Activated naive CD4-positive, alpha-beta T cell treated with anti-CD3 and anti-CD28 coated beads, Interleukin-2, amount 50 U/mL, for 72 hours (primary cell): ENCODE data around the gene ITPRIPL2. TPM values are rescaled to one million over a fixed set of nuclear protein-coding genes. Genes with fewer than 3 reads are reported as not detected.

Experiments used
- ATAC-seq, 2 donors: fragments of 150-1000 bp; cut with Tn5 transposase; 2 replicates each; pipeline ENCODE4 v1.10.0; 2021; ENCODE audit warnings: mild to moderate bottlenecking in 2 of 2, moderate library complexity in 2 of 2
- DNase-seq, 2 donors: peaks; one replicate each; pipeline ENCODE4 v3.0.0; 2021 to 2022; ENCODE audit warnings: low spot score in 2 of 2
- H3K27ac Mint-ChIP-seq, 2 donors: one replicate each; pipeline ENCODE4 v1.8.0; 2022; ENCODE audit warnings: mild to moderate bottlenecking in 2 of 2, mixed read lengths in 2 of 2
- H3K36me3 Mint-ChIP-seq, 2 donors: one replicate each; pipeline ENCODE4 v1.8.0; 2022; ENCODE audit warnings: mixed read lengths in 2 of 2
- H3K9me3 Mint-ChIP-seq, 2 donors: one replicate each; pipeline ENCODE4 v1.8.0; 2022; ENCODE audit warnings: mixed read lengths in 2 of 2
- total RNA-seq, 2 donors: library from RNA; stranded (reverse); gene quantifications; one replicate each; pipeline ENCODE4 v1.2.3, GENCODE V29; 2022

Gene ITPRIPL2
- total RNA-seq, 2 donors from 2014 or later = 1.3 to 1.8 TPM

DNA sequence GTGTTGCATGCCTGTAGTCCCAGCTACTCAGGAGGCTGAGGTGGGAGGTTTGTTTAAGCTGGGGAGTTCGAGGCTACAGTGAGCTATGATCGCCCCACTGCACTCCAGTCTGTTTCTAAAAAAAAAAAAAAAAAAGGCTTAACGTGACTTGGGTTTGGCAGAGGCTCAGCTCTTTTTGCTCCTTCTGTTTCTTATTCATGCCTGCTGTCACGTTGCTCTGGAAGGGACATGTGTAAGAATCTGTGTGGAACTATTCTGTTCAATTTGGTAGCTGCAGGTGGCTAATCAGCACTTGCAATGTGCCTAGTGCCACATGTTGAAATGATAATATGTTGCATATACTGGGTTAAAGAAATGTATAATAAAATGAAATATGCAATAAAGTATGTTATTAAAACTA lies 33.4 kb downstream of the ITPRIPL2 start:
- DNase-seq (no peak), ATAC-seq (no peak)
- Mint-ChIP-seq H3K9me3 (no peaks in the 10 kb centered on the region), H3K27ac (no peak overlapping the region), H3K36me3 (no peaks in the 10 kb centered on the region)

DNA sequence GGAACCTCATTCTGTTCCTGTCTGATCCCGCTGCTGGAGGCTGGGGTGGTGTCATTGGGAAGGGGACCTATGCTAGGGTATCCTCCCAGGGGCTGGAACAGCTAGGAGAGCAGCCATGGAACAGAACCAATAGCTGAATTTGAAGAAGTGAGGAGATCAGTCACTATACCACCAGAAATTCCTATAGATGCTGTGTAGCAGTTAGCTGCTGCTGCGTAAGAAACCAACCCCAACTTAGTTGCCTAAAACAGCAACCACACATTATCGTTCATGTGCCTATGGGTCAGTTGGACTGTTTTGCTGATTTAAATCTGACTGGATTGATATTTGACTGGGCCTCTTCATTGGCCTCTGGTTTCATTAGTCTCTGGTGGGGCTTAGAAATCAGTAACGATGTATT lies 33.9 kb downstream of the ITPRIPL2 start:
- Mint-ChIP-seq H3K36me3 (no peaks in the 10 kb centered on the region), H3K27ac (no peak overlapping the region), H3K9me3 (no peaks in the 10 kb centered on the region)
- DNase-seq (no peak), ATAC-seq (no peak)

DNA sequence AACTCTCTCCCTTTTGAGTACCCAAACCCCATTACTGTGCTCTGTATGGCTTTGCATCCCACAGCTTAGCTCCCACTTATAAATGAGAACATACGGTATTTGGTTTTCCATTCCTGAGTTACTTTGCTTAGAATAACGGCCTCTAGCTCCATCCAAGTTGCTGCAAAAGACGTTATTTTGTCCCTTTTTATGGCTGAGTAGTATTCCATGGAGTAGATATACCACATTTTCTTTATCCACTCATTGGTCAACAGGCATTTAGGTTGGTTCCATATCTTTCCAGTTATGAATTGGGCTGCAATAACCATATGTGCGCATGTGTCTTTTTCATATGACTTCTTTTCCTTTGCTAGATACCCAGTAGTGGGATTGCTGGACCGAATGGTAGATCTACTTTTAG lies 34.4 kb downstream of the ITPRIPL2 start:
- DNase-seq = no peak
- no peaks in the 10 kb centered on the region for H3K36me3 Mint-ChIP-seq
- no peak overlapping the region for H3K27ac Mint-ChIP-seq
- peaks cover 2% of the 10 kb centered on the region in 2 donors for H3K9me3 Mint-ChIP-seq
- no peak for ATAC-seq

DNA sequence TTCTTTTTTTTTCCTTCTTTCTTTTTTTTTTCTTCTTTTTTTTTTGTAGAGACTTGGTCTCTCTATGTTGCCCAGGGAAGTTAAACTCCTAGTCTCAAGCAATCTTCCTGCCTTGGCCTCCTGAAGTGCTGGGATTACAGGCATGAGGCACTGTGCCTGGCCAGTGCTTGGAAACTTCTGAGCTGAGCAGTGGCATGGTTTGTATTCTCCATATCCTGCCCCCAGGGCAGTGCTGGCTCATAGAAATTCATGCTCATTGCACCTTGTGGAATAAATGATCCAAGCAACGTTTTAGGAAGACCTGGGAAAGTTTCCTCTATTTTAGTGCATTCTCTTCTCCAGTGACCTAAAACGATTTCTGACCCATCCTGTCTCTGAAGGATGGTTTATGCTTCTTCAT lies 37.5 kb downstream of the ITPRIPL2 start:
- Mint-ChIP-seq H3K27ac (no peak overlapping the region), H3K9me3 (peaks cover 12% of the 10 kb centered on the region in 2 donors), H3K36me3 (no peaks in the 10 kb centered on the region)
- no peak for ATAC-seq
- DNase-seq = no peak

DNA sequence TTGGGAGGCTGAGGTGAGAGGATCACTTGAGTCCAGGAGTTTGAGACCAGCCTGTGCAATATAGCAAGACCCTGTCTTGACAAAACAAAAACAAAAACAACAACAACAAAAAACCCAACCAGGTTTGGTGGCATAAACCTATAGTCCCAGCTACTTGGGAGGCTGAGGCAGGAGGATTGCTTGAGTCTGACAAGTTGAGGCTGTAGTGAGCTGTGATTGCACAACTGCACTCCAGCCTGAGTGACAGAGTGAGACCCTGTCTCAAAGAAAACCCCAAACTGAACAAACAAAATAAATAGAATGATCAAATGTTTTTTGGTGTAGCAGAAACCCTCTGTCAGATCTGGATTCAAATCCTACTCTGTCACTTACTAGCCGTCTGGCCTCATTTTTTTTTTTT lies 38.3 kb downstream of the ITPRIPL2 start:
- H3K27ac Mint-ChIP-seq = no peak overlapping the region
- no peaks in the 10 kb centered on the region for H3K36me3 Mint-ChIP-seq
- ATAC-seq (no peak), DNase-seq (no peak)
- peaks cover 13 to 15% of the 10 kb centered on the region in 2 donors for H3K9me3 Mint-ChIP-seq

DNA sequence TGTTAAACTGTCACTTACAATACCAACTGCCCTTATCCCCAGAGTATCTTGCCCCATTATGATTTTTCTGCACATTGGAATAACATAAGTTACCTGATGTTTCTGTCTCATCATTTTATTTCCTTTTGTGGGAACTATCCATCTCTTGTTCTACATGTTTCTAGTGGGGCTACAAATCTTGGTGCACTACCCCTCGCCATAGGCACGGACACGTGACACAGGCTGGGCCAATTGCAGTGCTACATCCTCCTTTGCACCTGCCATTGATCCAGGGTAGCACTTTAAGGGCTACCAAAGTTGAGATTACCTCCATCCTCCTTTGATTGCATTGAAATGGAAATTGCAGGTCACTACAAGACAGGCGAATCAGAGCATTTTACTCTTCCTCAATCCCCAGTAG lies 40.1 kb downstream of the ITPRIPL2 start:
- Mint-ChIP-seq H3K27ac (no peak overlapping the region), H3K36me3 (no peaks in the 10 kb centered on the region), H3K9me3 (peaks cover 13 to 15% of the 10 kb centered on the region in 2 donors)
- ATAC-seq (no peak), DNase-seq (no peak)

DNA sequence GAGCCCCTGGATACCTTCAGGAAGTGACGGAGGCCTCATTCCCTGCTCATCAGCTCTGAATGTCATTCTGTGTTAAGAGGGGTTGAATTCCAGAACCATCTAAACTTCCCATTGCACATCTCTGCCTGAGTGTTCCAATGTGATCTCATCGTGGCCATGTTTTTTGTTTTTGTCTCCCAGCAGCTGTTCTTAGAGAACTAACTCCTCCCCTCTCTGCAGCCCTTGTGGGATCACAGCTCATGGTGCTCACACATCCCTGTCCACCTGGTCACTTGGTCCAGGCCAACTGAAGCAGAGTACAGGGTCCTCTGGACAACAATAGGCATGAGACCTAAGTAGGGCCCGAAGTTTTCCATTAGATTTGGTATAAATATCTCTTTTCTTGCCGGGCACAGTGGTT lies 48.3 kb downstream of the ITPRIPL2 start:
- H3K36me3 Mint-ChIP-seq = no peaks in the 10 kb centered on the region
- H3K27ac Mint-ChIP-seq = no peak overlapping the region
- H3K9me3 Mint-ChIP-seq = peaks cover 5 to 6% of the 10 kb centered on the region in 2 donors
- DNase-seq = no peak
- no peak for ATAC-seq

DNA sequence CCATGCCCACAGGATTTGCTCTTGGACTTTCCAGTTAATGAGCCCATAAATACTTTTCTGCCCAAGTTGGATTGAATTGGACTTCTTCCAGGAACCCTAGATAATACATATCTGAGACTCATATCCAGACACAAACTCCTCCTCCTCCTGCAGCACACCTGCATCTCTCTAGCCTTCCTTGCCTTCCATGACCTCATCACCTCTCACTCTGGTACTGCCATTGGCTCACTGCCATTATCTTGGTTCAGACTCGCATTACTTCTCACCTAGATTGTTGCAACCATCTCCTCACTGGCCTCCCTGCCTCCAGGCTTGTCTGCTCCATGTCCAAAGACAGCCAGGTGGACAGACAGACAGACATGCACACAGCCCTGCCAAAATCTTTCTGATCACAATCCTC lies 49.5 kb downstream of the ITPRIPL2 start:
- ATAC-seq (no peak), DNase-seq (no peak)
- no peaks in the 10 kb centered on the region for H3K36me3 Mint-ChIP-seq
- H3K27ac Mint-ChIP-seq = no peak overlapping the region
- H3K9me3 Mint-ChIP-seq = peaks cover 5 to 6% of the 10 kb centered on the region in 2 donors

DNA sequence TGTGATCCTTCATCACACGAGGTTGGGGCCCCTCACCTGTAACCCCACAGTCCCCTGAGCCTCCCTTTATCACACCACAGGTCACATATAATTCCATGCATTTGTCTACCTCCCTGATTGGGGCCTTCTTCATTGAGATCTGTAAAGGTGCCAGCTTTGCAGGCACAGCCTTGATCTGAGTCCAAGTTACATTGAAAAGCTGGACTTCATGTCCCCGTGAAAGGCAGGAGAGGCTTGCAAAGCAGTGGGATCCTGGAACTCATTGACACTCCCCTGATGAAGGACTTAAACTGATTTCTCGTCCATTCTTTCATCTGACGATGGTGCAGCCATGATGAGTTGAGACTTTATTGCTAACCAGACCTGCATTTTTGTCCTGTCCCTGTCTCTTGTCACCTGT lies 50.5 kb downstream of the ITPRIPL2 start:
- H3K9me3 Mint-ChIP-seq = peaks cover 5 to 6% of the 10 kb centered on the region in 2 donors
- H3K36me3 Mint-ChIP-seq = peaks cover 0 to under 1% of the 10 kb centered on the region in 2 donors
- H3K27ac Mint-ChIP-seq = no peak overlapping the region
- no peak for ATAC-seq
- no peak for DNase-seq

DNA sequence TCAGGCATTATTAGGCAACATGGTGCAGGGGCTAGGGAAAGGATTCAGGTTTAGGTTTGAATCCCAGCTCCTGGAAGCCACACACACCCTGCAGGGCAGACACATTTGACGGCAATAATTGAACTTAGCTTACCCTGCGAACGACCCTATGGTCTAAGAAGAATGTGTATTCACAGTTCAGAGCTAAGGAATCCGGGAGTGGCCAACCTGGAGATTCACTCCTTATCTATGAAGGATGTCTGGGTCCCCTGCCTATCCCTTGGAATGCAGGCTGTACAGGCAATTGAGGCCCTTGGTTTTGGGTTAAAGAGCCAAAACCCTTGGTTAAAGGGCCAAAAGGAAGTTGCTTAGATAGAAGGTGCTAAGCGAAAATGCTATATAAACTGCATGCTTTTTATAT lies 51.3 kb downstream of the ITPRIPL2 start:
- DNase-seq = no peak
- Mint-ChIP-seq H3K27ac (no peak overlapping the region), H3K9me3 (peaks cover 5 to 6% of the 10 kb centered on the region in 2 donors), H3K36me3 (peaks cover 0 to 5% of the 10 kb centered on the region in 2 donors)
- no peak for ATAC-seq

DNA sequence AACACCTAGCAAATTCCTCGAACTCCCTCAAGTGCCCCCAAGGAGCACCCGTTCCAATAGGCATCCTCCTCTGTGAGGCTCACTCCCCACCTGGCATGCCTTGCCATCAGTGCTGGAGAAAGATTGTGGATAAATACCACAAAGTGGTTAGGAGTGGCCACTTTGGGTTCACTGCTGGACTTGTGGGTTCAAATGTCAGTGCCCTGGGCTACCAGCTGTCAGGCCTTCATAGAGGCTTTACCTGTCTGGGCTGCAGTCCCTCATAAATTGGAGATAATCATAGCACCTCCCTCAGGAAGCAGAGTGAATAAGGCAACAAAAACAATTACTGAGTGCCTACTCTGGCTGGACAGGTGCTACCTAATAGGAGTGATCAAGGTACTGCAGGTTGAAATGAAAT lies 52.7 kb downstream of the ITPRIPL2 start:
- Mint-ChIP-seq H3K27ac (no peak overlapping the region), H3K36me3 (peaks cover 0 to 5% of the 10 kb centered on the region in 2 donors), H3K9me3 (peaks cover 5 to 6% of the 10 kb centered on the region in 2 donors)
- no peak for ATAC-seq
- DNase-seq = no peak

DNA sequence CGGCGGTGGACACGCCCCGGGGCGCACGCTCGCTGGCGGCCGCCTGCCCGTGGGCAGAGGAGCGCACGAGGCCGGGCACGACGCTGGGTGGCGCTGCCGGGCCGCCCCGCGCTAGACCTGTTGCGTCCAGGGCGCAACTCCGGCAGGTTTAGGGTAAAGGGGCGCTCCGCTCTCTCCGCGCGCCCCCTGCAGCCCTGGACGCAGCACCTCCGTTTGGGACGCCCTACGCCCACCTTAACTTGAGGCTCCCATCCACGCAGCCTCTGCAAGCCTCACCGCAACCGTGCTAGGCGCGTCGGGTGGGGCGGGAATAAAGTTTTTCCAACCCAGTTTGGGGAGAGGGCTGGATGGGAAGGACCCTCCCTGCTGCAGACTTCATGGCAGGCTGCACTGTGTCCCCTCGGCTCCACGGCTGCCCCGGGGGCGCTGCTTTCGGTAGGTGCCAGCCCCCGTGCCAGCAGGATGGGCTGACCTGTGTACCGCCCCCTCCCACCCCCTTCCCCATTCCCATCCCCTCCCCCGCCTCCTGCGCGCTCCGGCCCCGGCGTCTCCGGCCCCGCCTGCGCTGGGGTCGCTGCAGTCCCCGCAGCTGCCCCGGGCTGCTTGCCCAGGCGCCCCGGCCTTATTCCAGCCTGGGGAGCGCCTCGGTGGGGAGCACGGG lies 54.1 kb downstream of the ITPRIPL2 start, which contains the start of gene SYT17:
SYT17 (plus strand) TSS at position 531 of the 661 bp plus-strand sequence. CDS start 407 bp downstream, outside the sequence.
- ATAC-seq (peak; percentile 53 to 96), DNase-seq (peak in 1 of 2 donors; percentile 65)
- H3K9me3 Mint-ChIP-seq = peaks cover 5 to 6% of the 10 kb centered on the region in 2 donors
- H3K36me3 Mint-ChIP-seq = peaks cover 0 to 5% of the 10 kb centered on the region in 2 donors
- no peak within 1 kb of the TSS for H3K27ac Mint-ChIP-seq

DNA sequence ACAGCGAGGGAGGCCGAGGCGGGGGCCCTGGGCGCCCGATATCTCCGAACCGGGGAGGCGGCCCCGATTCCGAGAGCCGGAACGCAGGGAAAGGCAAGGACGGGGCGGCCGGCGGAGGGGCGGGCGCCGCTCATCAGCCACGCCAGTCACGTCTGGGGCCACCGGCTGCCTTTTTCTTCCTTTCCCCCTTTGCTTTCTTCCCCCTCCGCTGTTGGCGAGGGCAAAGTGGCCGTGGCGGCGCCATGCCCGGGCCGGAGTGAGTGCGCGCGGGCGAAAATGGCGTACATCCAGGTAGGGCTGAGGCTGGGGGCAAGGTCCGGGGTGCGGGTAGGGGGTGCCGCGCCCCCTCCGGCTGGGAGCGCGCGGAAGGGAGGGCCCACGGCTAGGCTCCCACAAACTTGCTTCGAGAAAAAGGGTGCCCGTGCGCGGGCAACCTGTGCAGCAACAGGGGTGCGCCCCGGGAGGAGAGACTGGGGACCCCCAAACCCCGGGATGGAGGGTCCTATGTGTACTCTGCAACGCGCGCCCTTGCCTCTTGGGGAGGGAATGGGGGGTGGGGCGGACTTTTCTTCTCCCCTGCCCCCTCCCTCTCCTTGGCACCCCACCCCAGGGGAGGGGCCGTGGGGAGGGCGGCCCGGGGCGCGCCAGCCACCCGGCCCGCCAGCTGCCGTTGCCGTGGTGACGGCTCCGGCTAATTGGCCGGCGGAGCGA lies 54.8 kb downstream of the ITPRIPL2 start:
- H3K9me3 Mint-ChIP-seq = no peaks in the 10 kb centered on the region
- no peak for ATAC-seq
- H3K27ac Mint-ChIP-seq = no peak overlapping the region
- H3K36me3 Mint-ChIP-seq = peaks cover 0 to 5% of the 10 kb centered on the region in 2 donors
- DNase-seq = no peak

DNA sequence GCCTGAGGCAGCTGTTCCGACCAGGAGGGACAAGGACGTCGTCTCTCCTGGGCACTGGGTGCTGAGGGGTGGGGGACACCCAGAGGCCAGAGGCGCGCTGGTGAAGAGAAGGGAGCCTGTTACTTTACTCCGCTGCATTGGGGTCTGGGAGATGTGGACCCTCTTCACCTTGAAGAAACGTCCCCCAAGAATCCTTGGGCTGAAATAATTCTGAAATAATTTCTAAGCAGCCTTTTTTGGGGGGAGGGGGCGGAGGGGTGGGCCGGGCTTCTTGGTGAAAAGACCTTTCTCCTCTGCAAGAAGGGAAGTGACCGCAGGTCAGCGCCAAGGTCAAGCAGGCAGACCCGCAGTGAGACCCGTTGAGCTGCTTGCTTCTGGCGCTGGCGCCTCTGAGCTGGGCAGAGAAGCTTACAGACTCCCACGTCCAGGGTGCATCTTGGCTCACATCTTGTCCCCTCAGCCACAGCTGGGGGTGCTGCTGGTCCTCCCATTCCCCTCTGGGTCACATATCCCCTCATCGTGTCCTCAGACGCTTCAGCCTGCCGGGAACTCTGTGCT lies 55.4 kb downstream of the ITPRIPL2 start:
- H3K27ac Mint-ChIP-seq = no peak overlapping the region

DNA sequence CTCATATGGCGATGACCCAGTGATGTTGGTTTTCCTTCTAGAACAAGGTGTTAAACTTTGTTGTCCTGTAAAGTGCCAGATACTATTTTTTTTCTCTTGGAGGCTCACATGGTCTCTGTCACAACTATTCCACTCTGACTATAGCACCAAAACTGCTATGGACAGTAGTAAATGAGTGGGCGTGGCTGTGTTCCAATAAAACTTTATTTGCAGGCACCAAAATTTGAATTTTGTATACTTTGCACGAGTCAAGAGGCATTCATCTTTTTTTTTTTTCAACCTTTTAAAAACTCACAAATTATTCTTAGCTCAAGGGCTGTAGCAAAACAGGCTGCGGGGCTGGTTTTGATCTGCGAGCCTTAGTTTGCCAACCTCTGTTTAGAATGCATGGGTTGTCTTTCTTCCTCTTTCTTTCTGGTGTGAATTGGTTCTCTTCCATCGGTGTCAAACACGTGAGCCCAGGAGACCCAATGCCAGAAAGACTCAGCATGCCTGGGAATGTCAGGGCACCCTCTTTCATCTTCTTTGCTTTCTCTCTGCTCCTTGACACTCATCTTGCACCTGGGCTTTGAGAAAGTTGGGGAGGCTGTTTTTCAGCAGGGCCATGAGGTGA lies 56.4 kb downstream of the ITPRIPL2 start:
- DNase-seq (no peak), ATAC-seq (no peak)
- Mint-ChIP-seq H3K27ac (no peak overlapping the region), H3K36me3 (peaks cover 0 to 5% of the 10 kb centered on the region in 2 donors), H3K9me3 (no peaks in the 10 kb centered on the region)

More for the DNA sequence above, 55.4 kb downstream of the ITPRIPL2 start:
- ATAC-seq (no peak), DNase-seq (no peak)
- Mint-ChIP-seq H3K9me3 (no peaks in the 10 kb centered on the region), H3K36me3 (peaks cover 0 to 5% of the 10 kb centered on the region in 2 donors)
